ENCODE data around the gene CA12.

The CA12 gene

GRCh38 chr15:63401714-63402497 lies 20.3 kb upstream of the CA12 start:
- no peak for DNase-seq

GRCh38 chr15:63401078-63401477 lies 19.4 kb upstream of the CA12 start:
- no peak for DNase-seq

- DNase-seq, result no peak
These were observed 16.8 kb upstream of the CA12 start for GRCh38 chr15:63398456-63398855.

GRCh38 chr15:63396152-63396928 lies 14.7 kb upstream of the CA12 start:
- no peak for DNase-seq

GRCh38 chr15:63395730-63396151 lies 14.1 kb upstream of the CA12 start:
- no peak for DNase-seq

GRCh38 chr15:63392361-63393009 lies 10.8 kb upstream of the CA12 start:
- no peak for DNase-seq

GRCh38 chr15:63391669-63392360 lies 10.2 kb upstream of the CA12 start:
- no peak for DNase-seq

- DNase-seq, result no peak
These were observed 9.0 kb upstream of the CA12 start for GRCh38 chr15:63390689-63391088.

- no peak for DNase-seq
These were observed 8.4 kb upstream of the CA12 start for GRCh38 chr15:63389902-63390670.

- no peak for DNase-seq
These were observed 6.9 kb upstream of the CA12 start for GRCh38 chr15:63388511-63388910.

GRCh38 chr15:63387748-63388493 lies 6.3 kb upstream of the CA12 start:
- DNase-seq, result no peak

GRCh38 chr15:63385911-63386531 lies 4.4 kb upstream of the CA12 start:
- no peak for DNase-seq

GRCh38 chr15:63384906-63385305 lies 3.3 kb upstream of the CA12 start:
- DNase-seq, result no peak

GRCh38 chr15:63382966-63383710 lies 1.5 kb upstream of the CA12 start:
- no peak for DNase-seq

GRCh38 chr15:63380808-63381282 lies 801 bp downstream of the CA12 start:
- DNase-seq, result no peak

- DNase-seq, result no peak
These were observed 1.4 kb downstream of the CA12 start for GRCh38 chr15:63380151-63380807.

- DNase-seq, result no peak
These were observed 2.0 kb downstream of the CA12 start for GRCh38 chr15:63379492-63380150.

GRCh38 chr15:63378946-63379345 lies 2.7 kb downstream of the CA12 start:
- no peak for DNase-seq

All from SW 1271 (cell line).